ENCODE data around the gene AMPH.

GRCh38 chr7:38677981-38678697 is 47.0 kb upstream of the AMPH start:
- no peak for TF ChIP-seq CTCF (IDR thresholded peaks at IDR 0.05; ENCODE audit: insufficient read depth, low read length, poor library complexity, severe bottlenecking)
- no peak for TF ChIP-seq EZH2phosphoT487 (conservative IDR thresholded peaks at IDR 0.05; ENCODE audit: low read length)

Data from SU-DHL-6 (cell line).